Nephron progenitor cell (in vitro differentiated cells): Measurements from ENCODE around the gene SMIM38.

Source experiments
- DNase-seq: peaks from one replicate; pipeline ENCODE4 v3.0.0; 2021
- H3K27ac Mint-ChIP-seq: 2 replicates; pipeline ENCODE4 v1.8.0; 2021; ENCODE audit warnings: mild to moderate bottlenecking, moderate library complexity, mixed read lengths
- H3K27me3 Mint-ChIP-seq: 2 replicates; pipeline ENCODE4 v1.8.0; 2021; ENCODE audit warnings: mild to moderate bottlenecking, low read depth, mixed read lengths; ENCODE audit not compliant: poor library complexity
- H3K36me3 Mint-ChIP-seq: 2 replicates; pipeline ENCODE4 v1.8.0; 2021; ENCODE audit warnings: low read depth, mixed read lengths
- H3K4me1 Mint-ChIP-seq: 2 replicates; pipeline ENCODE4 v1.8.0; 2021; ENCODE audit warnings: mixed read lengths
- H3K4me3 Mint-ChIP-seq: 2 replicates; pipeline ENCODE4 v1.8.0; 2021; ENCODE audit warnings: mild to moderate bottlenecking, moderate library complexity, mixed read lengths
- H3K9me3 Mint-ChIP-seq: 2 replicates; pipeline ENCODE4 v1.8.0; 2021; ENCODE audit warnings: mild to moderate bottlenecking, moderate library complexity, mixed read lengths
- CTCF ChIP-seq: fragments of 200-600 bp; sonication (generic); IDR thresholded peaks from 2 replicates; pipeline ENCODE4 v1.5.0; 2021; ENCODE audit warnings: antibody characterized with exemption

The SMIM38 gene

GRCh38 chr11:69152733-69153421 lies 2.9 kb upstream of the SMIM38 start:
- no peak for DNase-seq
- Mint-ChIP-seq H3K4me1 (peaks cover 38% of the 10 kb centered on the region), H3K36me3 (peaks cover 18% of the 10 kb centered on the region), H3K4me3 (no peak overlapping the region), H3K27ac (no peak overlapping the region), H3K9me3 (peaks cover 26% of the 10 kb centered on the region), H3K27me3 (peaks cover 17% of the 10 kb centered on the region)
- no peak for TF ChIP-seq CTCF

- Mint-ChIP-seq H3K27me3 (peaks cover 17% of the 10 kb centered on the region), H3K9me3 (peaks cover 18% of the 10 kb centered on the region), H3K27ac (no peak overlapping the region), H3K4me1 (peaks cover 41% of the 10 kb centered on the region), H3K36me3 (peaks cover 18% of the 10 kb centered on the region), H3K4me3 (peak overlapping the region; percentile 19)
- TF ChIP-seq CTCF = no peak
- no peak for DNase-seq
Observed at GRCh38 chr11:69153661-69154060, 2.1 kb upstream of the SMIM38 start.

DNA sequence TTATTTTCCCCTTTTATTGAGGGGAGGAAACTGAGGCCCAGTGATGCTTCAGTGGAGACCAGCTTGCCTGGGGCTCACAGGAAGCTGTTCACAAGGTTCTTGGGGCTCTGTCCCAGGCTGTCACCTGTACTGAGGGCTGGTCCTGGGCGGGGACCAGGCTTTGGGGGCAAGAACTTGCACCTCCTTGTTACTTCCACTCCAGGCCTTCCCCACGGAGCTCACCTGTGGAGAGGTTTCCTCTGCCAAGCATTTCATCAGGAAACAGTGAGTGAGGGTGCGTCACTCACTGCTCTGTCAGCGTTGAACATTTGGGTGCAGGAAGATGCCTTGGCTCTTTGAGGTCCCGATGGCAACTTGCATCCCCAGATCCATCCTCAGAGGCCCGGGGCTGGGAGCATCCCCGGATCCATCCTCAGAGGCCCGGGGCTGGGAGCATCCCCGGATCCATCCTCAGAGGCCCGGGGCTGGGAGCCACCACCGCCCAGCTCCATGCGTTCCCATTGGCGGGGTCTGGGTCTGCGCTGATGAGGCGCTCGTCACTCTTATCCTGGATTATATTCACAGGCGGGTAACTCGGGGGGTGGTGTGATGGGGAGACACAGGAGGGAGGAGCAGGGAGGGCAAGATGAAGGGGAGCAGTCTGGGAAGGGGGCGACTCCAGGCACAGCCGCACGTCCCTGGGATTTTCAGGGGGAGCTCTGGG lies 1.4 kb upstream of the SMIM38 start:
- peaks cover 17% of the 10 kb centered on the region for H3K27me3 Mint-ChIP-seq

DNA sequence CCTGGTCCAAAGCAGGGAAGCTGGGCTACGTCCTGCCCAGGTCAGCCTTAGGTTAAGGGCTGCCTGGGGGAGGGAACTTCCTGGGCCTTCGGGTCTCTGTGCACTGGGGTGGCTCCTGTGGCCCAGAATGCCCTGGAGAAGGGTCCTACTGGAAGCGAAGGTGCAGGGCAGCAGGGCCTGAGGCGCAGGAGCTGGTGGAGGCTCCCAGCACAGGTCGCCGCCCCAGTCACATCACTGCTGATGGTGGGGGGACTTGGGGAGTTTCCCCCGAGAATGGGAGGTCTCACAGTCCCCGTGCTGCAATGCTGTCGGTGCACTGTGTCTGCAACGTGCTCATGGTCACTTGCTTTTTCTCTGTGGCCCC lies 815 bp upstream of the SMIM38 start:
- Mint-ChIP-seq H3K27ac (no peak overlapping the region), H3K4me1 (peaks cover 54% of the 10 kb centered on the region), H3K9me3 (peaks cover 11% of the 10 kb centered on the region), H3K36me3 (peaks cover 11% of the 10 kb centered on the region), H3K4me3 (no peak overlapping the region), H3K27me3 (peaks cover 20% of the 10 kb centered on the region)
- TF ChIP-seq CTCF = no peak
- DNase-seq = no peak

More for the DNA sequence above, 1.4 kb upstream of the SMIM38 start:
- H3K4me3 Mint-ChIP-seq = no peak overlapping the region
- H3K9me3 Mint-ChIP-seq = peaks cover 12% of the 10 kb centered on the region
- peaks cover 48% of the 10 kb centered on the region for H3K4me1 Mint-ChIP-seq
- no peak for TF ChIP-seq CTCF
- no peak for DNase-seq
- no peak overlapping the region for H3K27ac Mint-ChIP-seq
- H3K36me3 Mint-ChIP-seq = peaks cover 12% of the 10 kb centered on the region

DNA sequence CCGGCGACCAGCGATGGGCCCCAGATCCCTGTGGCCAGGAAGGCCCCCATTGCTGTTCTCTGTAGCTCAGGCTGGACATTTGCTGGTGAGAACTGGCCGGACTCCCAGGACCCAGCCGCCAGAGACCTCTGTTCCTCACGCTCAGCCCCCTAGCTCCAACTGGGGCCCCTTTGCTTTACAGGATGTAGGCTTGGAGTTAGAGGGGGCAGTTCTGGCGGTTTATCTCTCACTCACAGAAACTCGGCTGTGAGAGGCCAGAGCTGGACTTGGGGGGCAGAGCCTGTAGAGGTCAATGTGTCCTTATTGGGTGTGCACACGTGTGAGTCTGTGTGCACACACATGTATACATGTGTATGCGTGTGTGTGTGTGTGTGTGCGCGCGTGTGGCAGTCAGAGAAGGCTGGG lies 502 bp downstream of the SMIM38 start:
- H3K4me3 Mint-ChIP-seq = no peak overlapping the region
- no peak for TF ChIP-seq CTCF
- H3K4me1 Mint-ChIP-seq = peaks cover 62% of the 10 kb centered on the region
- peaks cover 20% of the 10 kb centered on the region for H3K27me3 Mint-ChIP-seq
- H3K9me3 Mint-ChIP-seq = no peaks in the 10 kb centered on the region
- no peaks in the 10 kb centered on the region for H3K36me3 Mint-ChIP-seq
- no peak for DNase-seq
- H3K27ac Mint-ChIP-seq = peak overlapping the region; percentile 61
